ENCODE measurements around the gene PLAC1.
A peak's percentile ranks its signal among the peaks of the same experiment; 100 is the strongest.

PLAC1 gene

DNA sequence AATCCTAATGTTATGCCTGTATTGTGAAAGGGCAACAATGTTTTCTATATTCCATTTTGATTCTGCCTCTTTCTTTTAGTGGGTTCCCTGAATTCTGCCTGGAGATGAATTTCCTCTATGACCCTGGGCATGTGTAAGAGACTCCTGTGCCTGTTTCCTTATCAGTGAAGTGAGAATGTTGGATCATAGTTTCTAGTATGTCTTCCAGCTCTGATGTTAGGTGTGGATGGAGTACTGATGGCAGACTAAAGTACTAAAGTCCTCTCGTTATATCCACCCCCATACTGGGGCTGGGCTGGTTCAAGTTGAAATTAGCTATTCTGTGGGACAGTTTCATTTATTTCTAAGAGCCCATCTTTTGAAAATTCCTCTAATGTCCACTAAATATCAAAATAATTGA, 29.6 kb downstream of the PLAC1 start:
- no peak for DNase-seq

DNA sequence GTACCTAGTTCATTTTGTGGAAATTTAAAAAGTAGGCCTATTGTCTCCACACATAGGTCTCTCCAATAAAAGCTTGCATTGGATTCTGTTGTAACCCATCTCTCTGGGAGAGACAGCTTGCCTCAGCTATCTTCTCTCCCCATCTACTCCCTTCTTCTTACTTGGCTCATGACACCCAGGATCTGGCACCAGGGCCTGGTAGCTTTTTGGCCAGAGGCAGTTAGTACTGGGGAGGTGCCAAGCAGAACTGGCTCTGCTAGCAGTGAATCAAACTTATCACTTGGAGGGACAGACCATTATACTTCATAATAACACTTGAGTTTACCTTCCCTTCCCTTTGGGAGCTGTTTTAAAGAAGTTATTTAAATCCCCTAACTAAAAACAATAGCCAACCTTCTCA, 31.8 kb downstream of the PLAC1 start:
- DNase-seq, result no peak

DNA sequence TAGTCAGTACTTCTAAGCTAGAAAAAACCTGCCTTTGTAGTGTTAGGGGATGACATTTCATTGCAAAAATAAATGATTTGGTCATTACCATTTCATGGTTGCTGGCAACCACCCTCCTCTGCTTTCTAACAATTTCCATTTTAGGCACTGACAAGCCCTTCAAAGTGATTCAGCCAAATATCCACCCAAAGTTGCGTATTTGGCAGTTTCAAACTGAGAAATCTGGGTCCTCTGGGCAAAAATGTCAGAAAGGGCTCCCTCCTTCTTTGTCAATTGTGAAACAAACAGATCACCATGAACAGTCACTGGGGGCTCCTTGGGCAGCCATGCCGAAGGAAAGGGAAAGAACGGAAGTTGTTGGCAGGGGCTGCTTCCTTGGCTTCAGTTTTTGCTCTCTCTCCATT, 33.0 kb downstream of the PLAC1 start:
- DNase-seq, result no peak

DNA sequence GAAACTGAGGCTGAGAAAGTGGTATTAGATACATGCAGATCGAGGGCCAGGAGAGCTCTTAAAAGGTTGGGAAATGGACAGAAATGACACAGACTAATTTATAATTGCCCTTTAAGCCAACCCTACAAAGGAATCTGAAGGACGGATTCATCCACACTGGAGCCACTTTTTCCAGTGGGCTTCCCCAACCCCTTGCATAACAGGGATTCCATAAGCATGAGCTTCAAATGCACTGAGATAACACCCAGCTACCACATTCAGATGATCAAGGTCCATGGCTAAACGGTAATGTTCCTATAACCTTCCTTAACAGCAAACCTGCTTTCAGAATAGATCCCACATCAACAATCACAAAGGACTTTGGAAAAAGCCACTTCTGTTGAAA, 34.2 kb downstream of the PLAC1 start:
- DNase-seq, result no peak

DNA sequence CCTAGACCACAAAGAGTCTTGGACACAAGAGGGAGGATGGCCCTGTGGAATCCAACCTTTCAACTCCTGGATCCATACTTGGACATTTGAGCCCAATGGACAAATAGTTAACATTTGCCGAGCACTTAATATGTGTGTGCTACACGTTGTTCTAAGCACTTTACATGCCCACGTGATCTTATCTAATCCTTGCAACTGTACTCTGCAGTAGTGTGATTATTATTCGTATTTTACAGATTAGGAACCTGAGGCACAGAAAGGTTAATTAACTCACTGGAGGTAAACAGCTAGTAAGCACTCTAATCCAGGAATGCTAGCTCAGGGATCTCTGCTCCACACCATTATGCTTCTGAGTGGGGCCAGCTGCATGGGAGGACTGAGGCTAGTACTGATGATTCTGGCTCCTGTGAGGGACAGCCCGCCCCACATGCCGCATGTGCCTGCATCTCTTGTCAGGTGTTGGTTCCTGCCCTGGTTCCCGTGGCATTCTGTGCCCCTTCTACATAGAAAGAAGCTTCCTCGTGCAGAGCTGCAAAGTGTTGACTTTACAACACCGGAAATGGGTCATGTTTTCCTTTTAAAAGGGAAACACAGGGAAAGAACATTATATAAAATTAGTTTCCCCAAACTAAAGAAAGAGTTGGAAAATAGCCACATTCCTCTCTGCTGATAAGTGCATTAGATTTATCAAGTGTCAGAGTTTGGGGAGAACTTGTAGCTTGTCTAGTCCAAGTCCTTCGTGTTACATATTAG, 34.8 kb downstream of the PLAC1 start:
- DNase-seq, result no peak

DNA sequence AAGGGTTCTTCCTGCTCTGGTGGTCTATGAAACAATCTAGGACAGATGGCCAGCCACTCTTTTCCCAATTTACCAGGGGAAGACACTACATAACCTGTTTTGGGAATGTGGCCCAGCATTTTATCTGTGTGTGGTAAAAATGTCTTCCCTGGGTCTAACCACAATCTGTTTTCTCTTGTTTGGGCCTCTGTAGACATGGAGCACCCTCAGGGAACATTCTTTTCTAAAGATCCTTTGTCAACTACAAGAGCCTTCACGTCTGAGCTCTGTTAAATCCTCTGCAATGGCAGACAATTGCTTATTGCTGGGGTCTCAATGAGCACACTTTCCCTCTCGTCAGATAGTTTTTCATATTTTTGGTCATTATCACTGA, 35.5 kb downstream of the PLAC1 start:
- no peak for DNase-seq

DNA sequence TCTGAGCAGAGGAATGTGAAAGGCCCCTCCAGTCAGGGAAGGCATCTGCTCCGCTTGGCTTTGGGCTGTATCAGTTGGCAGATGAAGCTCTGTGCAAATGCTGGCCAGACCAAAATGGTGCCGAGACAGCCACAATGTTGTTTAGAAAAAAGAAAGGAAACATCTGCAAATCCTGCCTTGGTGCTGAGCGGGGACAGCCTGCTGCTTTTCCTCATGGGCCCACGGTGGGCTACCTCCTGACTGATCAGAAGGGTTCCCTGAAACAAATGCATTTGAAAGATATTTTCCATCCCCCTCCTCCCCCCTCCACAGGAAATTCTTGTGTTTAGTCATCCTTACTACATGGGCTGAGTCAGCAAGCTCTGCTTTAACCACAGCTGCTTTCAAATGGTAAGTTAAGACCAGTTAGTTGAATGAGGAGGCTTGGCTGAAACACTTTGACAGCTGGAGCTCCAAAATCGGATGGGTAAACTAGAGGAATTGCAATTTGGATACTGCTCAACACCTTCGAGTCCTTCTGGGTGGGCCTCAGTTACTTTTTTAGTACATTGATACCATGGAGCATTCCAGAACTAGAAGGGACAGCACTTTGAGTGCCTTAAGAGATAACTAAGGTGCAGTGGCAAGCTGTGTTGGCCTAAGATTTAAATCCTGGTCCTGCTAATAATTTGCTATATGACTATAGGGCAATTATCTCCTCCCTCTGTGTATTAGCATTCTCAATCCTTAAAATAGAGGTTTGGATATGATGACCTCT, 36.0 kb downstream of the PLAC1 start:
- DNase-seq, result peak; percentile 40

DNA sequence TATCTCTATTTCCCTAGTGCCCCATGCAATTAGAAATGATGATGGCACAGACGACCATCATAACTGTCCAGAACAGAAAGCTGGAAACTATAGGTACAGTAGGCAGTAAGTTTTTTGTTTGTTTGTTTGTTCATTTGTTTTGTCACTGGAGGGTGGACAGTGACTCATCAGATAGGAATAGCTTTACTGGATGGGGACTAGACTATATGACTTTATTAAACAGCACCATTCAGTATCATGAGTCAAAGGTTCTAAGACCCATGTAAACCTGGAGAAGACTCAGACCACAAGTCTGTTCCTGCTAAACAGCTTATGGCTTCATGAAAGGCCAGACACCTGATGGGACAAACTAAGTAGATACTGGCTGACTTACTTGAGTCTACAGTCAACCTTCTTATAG, 38.4 kb downstream of the PLAC1 start:
- DNase-seq, result no peak

DNA sequence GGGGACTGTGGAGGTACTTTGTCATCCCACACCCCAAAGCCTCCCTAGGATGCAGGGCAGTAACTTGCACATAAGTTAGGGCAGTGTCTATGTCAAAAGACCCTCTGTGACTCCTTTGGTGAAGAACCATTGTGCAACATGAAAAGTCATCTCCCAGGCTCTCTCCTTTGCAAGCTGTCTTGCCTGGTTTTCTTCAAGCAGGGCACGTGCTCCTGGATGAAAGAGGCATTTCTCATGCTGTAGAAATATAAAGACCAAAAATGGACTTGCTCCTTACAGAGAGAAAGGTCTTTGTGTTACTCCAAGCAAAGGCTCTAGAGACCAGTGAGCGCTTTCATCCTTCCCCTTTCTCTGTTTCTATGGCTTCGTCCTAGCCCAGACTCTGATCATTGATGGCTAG, 44.9 kb downstream of the PLAC1 start:
- no peak for DNase-seq

DNA sequence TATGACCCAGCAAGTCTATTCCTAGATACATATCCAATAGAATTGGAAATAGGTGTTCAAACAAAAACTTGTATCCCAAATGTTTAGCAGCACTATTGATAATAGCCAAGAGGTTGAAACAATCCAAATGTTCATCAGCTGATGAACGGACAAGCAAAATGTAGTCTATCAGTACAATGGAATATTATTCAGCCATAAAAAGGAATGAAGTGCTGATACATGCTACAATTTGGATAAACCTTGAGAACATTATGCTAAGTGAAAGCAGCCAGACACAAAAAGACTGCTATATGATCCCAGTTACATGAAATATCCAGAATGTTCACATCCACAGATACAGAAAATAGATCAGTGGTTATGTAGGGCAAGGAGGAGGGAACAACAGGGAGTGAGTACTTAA, 50.1 kb downstream of the PLAC1 start:
- no peak for DNase-seq

DNA sequence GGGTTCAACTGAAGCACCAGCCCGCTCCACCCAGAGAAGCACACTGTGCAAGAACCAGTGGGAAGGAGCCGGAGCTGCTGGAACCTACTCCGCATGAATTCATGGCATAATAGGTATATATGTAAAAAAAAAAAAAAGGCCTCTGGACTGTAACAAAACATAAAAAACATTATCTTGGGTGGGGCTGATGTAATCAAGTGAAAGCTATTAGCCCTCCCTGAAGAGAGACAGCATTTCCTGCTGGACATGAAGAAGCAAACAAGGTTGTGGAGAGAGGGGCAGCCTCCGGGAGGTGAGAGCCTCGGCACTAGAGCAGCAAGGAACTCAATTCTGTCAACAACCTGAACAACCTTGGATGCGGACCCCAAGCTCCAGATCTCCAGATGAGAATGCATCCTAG, 50.7 kb downstream of the PLAC1 start:
- DNase-seq, result no peak

DNA sequence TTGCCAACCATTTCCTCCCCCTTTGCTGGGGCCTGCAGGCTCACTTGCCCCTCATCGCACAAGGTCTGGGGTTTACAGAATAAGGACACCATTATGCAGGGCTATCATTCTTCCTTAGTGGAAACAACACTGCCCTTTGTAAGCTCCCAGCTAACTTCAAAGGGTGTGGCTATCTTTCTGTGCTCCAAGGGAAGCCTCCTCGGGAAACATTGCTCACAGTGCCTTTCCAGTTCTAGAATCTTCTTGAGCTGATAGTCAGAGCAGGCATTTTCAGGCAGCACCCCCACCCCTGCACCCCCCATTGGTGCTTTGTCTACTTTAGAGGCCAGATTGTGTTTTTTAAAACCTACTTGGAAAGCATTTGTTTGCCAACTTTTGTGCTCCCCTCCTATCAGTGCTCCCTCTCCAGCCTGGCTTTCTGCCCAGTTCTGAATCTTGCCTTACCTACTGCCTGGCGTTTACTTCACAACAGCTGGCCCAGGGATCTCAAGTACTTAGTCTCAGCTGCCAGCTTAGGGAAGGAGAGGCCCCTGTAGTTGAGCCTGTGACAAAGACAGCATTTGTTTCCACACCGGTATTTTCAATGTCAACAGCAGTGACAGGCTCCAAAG, 53.5 kb downstream of the PLAC1 start:
- peak; percentile 24 for DNase-seq

DNA sequence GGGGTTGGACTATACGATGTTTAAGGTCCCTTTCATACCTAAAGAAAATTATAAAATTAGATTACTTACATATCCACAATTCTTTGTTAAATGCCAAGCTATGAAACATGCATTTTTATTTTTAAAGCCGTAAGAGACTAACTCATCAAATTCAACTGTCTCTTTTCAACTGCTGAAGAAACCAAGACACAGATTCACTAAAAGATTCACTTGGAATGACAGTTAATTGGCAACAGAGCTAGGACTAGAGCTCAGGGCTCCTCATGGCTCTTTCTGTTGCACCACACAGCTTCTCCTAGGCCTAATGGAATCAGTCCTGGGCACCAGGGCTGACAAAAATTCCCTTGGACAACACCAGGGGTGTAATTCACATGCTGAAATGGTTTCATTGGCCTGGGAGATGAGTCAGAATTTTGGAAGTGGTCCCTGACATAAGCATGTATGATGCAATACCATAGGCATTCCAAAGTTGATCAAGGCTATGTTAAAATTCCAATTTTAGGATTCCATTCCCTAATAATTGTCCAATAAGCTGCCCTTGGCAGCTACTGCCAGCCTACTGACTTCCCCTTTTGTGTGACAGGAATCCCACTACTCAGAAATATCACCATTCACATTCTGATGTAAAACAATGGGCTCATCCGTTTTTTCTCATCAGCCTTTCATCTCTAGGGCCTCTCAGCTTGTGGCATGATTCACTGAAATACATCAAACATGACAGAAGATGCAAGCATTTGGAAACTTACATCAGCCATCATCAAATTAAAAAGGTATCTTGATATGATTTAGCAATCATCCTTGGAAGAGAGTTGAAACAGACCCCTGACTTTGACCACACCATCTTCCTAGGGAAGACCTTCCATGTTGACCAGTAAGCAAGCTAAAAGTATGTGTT, 54.2 kb downstream of the PLAC1 start:
- peak; percentile 15 for DNase-seq

DNA sequence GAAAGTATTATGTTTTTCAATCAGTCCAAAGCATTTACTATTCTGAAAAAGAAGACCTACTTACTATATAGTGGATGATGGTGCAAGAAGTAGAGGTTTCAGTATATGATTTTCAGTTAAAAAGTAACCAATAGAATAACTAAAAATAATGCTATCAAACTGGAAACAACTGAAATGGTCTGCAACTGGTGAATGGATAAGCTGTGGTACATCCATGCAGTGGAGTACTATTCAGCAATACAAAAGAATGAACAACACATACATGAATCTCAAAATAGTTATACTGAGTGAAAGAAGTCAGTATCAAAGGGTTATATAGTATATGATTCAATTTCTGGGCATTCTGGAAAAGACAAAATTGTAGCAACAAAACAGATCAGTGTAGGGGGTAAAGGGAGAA, 55.9 kb downstream of the PLAC1 start:
- DNase-seq, result no peak

DNA sequence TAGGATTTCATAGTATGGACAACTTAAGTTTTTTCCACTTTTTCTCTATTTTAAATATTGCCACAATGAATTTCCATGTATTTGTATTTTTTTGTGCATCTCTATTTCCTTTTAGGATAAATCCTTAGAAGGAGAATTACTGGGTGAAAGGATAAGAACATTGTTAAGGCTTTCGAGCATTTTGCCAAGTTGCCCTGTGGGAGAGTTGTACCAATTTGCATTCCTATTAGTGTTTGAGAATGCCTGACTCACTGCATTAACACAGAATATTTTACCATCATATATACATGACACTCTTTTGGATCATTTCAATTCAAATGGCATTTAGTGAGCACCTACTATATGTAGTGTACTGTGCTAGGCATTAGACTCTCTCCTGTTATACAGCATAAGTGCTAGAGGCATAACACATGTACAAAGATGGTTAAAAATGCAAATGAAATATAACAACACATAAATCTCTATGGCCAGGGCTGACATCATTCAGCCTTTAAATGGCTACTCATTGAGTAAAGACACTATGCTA, 57.0 kb downstream of the PLAC1 start:
- no peak for DNase-seq

DNA sequence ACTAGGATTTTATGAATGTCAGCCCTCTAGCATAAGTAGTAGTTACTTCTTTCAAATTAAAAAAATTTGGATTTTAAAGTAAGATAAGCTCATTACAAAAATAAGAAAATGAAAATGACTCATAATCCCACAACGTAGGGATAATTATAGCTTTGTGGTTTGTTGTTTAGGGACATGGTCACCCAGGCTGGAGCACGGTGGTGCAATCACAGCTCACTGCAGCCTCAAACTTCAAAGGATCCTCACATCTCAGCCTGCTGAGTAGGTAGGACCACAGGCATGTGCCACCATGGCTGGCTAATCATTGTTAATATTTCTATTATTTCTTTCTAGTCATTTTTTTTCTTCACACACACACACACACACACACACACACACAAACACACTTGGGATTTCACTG, 57.6 kb downstream of the PLAC1 start:
- no peak for DNase-seq

DNA sequence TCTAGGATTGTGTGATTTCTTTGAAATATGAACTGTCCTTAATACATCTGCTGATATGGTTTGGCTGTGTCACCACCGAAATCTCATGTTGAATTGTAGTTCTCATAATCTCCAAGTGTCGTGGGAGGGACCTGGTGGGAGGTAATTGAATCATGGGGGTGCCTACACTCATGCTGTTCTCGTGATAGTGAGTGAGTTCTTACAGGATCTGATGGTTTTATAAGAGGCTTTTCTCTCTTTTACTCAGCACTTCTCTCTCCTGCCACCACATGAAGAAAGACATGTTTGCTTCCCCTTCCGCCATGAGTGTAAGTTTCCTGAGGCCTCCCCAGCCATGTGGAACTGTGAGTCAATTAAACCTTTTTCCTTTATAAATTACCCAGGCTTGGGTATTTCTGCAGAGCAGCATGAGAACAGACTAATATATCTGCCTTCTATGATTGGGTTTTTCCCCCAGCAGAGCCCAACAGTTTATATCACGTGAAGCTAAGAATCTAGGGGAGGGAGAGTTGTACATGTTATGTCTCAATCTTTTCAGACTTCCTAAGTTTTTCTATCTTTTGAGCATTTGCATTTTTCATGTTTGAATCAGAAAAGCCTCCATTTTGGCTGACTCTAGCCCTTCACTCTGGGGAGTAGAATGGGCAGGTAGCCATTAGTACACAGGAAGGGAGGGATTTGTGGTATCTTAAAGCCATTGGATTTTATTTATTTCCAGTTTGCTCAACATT, 58.9 kb downstream of the PLAC1 start:
- DNase-seq, result peak; percentile 28

DNA sequence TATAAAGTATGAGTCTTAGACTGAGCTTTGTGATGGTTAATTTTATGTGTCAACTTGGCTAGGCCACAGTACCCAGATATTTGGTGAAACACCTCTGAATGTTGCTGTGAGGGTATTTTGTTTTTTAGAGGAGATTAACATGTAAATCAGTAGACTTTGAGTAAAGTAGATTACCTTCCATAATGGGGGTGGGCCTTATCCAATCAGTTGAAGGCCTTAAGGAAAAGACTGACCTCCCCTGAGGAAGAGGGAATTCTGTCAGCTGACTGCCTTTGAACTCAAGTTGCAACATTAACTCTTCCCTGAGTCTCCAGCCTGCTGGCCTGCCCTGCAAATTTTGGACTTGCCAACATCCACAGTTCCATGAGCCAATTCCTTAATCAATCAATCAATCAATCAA, 66.0 kb downstream of the PLAC1 start:
- DNase-seq, result no peak

DNA sequence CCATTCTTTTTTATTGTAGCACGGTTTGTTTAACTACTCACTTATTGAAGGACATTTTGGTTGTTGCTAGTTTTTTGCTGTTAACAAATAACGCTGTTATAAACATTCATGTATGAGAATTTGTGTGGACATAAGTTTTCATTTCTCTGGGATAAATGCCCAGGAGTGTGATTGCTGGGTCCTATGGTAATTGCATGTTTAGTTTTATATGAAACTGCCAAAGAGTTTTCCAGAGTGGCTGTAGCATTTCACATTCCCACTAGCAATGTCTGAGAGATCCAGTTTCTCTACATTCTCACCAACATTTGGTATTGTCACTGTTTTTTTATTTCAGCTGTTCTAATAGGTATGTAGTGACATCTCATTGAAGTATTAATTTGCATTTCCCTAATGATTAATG, 66.8 kb downstream of the PLAC1 start:
- DNase-seq, result no peak

DNA sequence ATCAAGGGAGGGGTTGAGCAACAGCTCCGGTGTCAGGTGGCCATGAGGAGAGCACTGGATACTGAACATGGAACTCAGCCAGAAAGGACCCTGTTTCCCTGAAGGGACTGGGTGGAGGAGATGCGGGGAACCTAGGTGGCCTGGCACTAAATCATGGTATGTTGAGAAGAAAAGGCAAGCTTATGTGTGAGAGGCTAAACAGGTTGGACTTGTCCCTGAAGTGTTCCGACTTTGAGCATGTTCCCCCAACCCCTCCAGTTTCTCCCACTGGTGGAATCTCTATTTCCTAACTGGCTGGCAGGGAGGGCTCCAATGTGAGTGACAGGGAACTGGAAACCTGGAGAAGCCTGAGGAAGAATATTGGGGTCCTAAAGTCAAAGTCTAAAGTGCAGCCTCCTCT, 69.5 kb downstream of the PLAC1 start:
- no peak for DNase-seq

DNA sequence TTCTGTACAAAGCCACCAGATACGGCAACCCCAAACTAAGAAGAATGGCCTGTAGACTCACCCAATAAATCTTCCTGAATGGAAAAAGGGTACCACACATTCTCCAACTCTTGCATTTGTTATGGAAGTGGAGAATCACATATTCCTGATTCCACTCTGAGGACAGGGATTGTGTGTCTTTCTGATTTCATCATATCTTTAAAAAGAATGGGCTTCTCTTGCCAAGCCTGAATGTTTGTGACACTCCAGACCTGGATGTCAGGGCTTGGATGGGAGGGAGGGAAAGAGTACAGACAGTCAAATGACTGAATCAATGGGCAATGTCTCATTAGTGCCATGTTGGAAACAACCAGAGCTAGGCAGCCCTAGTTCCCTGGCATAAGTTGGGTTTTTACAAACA, 77.4 kb downstream of the PLAC1 start:
- DNase-seq, result no peak

DNA sequence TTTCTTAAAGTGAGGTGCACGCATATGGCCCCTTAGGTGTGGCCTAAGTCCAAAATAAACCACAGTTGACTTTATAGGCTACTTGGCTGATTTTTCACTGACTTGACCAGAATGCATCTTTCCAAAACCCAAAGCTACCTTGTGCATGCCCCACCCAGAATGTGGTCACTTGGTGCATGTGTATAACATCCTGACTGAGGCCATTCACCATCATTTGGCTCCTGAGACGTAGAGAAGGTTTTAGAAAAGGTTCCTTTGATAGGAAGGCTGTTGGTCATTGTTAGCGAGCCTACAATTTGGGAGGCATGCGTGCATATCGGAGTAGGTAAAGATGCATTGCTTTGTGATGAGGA, 84.6 kb downstream of the PLAC1 start:
- DNase-seq, result no peak

Measured in eye (tissue), 1 donor.